HEK293 (cell line): ENCODE data around the gene ROBO1.

Experiments used
- CTCF ChIA-PET: fragments of 350-600 bp; formaldehyde crosslinking; extraction: SDS; loops from one replicate; lab custom pipeline; 2021; ENCODE audit warnings: antibody characterized with exemption; lab: Yijun Ruan, JAX
- POLR2A ChIA-PET: fragments of 300-600 bp; formaldehyde crosslinking; extraction: SDS; loops from one replicate; lab custom pipeline; 2020; ENCODE audit warnings: antibody characterized with exemption, inconsistent platforms; lab: Yijun Ruan, JAX
- H3K27ac ChIP-seq: fragments of 200-500 bp; sonication (Bioruptor generic); 2 replicates; pipeline ENCODE4 v1.5.1; 2014; ENCODE audit warnings: low read depth, low read length, control low read depth, inconsistent platforms; ENCODE audit errors: extremely low read depth
- H3K36me3 ChIP-seq, 2 experiments: fragments of 200-500 bp in 1 of 2; sonication (Bioruptor generic) in 1 of 2; 1 replicate in 1 of 2; 2 replicates in 1 of 2; pipeline ENCODE4 v1.5.1; 2014 to 2017; ENCODE audit warnings: inconsistent platforms in 2 of 2, low read length in 2 of 2; ENCODE audit not compliant: control insufficient read depth in 2 of 2, insufficient read depth in 1 of 2
- H3K4me1 ChIP-seq: fragments of 200-500 bp; sonication (Bioruptor generic); 2 replicates; pipeline ENCODE4 v1.5.1; 2014; ENCODE audit warnings: mild to moderate bottlenecking, low read length, inconsistent platforms; ENCODE audit not compliant: control insufficient read depth, insufficient read depth
- H3K4me3 ChIP-seq: 2 replicates; pipeline ENCODE4 v1.5.1; 2011; ENCODE audit warnings: low read depth, mild to moderate bottlenecking, control low read depth, low read length, moderate library complexity
- H3K9me3 ChIP-seq: fragments of 200-500 bp; sonication (Bioruptor generic); 2 replicates; pipeline ENCODE4 v1.5.1; 2014; ENCODE audit warnings: low read depth, low read length, inconsistent platforms; ENCODE audit not compliant: control insufficient read depth, insufficient read depth
- FEZF1 ChIP-seq: fragments of 450-650 bp; formaldehyde crosslinking; IDR thresholded peaks from 2 replicates; pipeline ENCODE4 v1.5.1; 2016; ENCODE audit warnings: missing biosample characterization, missing genetic modification characterization
- GLIS1 ChIP-seq: fragments of 450-650 bp; formaldehyde crosslinking; IDR thresholded peaks from 2 replicates; pipeline ENCODE4 v1.5.1; 2016; ENCODE audit warnings: missing biosample characterization, missing genetic modification characterization
- KLF9 ChIP-seq: fragments of 450-650 bp; formaldehyde crosslinking; IDR thresholded peaks from 2 replicates; pipeline ENCODE4 v1.5.1; 2016; ENCODE audit warnings: missing biosample characterization, missing genetic modification characterization, low read depth
- ZBTB1 ChIP-seq: fragments of 450-650 bp; formaldehyde crosslinking; IDR thresholded peaks from 2 replicates; pipeline ENCODE4 v1.5.1; 2016; ENCODE audit warnings: missing biosample characterization, missing genetic modification characterization
- ZBTB17 ChIP-seq: fragments of 450-650 bp; formaldehyde crosslinking; IDR thresholded peaks from 2 replicates; pipeline ENCODE4 v1.5.1; 2016; ENCODE audit warnings: missing biosample characterization, missing genetic modification characterization
- ZFP69B ChIP-seq: fragments of 450-650 bp; formaldehyde crosslinking; IDR thresholded peaks from 2 replicates; pipeline ENCODE4 v1.5.1; 2016; ENCODE audit warnings: missing biosample characterization, missing genetic modification characterization
- ZNF19 ChIP-seq: fragments of 450-650 bp; formaldehyde crosslinking; IDR thresholded peaks from 2 replicates; pipeline ENCODE4; 2016; ENCODE audit warnings: missing biosample characterization, missing genetic modification characterization, low read depth
- ZNF404 ChIP-seq: fragments of 450-650 bp; formaldehyde crosslinking; IDR thresholded peaks from 2 replicates; pipeline ENCODE4 v1.5.1; 2017; ENCODE audit warnings: missing biosample characterization, missing genetic modification characterization
- ZNF621 ChIP-seq: fragments of 450-650 bp; formaldehyde crosslinking; IDR thresholded peaks from 2 replicates; pipeline ENCODE4 v1.5.1; 2017; ENCODE audit warnings: missing biosample characterization, missing genetic modification characterization
- TF ChIP-seq, protein P1 (sequence below): fragments of 450-650 bp; formaldehyde crosslinking; IDR thresholded peaks from 2 replicates; pipeline ENCODE4 v1.5.1; 2017; ENCODE audit warnings: missing biosample characterization, missing genetic modification characterization
- TF ChIP-seq, protein P2 (sequence below): fragments of 450-650 bp; formaldehyde crosslinking; conservative IDR thresholded peaks from 2 replicates; pipeline ENCODE4 v1.5.1; 2016; ENCODE audit warnings: low read depth, missing biosample characterization, missing genetic modification characterization
- TF ChIP-seq, protein P3 (sequence below): fragments of 450-650 bp; formaldehyde crosslinking; IDR thresholded peaks from 2 replicates; pipeline ENCODE4 v1.5.1; 2016; ENCODE audit warnings: missing biosample characterization, missing genetic modification characterization, borderline replicate concordance
- TF ChIP-seq, protein P4 (sequence below): fragments of 450-650 bp; formaldehyde crosslinking; IDR thresholded peaks from 2 replicates; pipeline ENCODE4 v1.5.1; 2016; ENCODE audit warnings: missing biosample characterization, missing genetic modification characterization

The ROBO1 gene

DNA sequence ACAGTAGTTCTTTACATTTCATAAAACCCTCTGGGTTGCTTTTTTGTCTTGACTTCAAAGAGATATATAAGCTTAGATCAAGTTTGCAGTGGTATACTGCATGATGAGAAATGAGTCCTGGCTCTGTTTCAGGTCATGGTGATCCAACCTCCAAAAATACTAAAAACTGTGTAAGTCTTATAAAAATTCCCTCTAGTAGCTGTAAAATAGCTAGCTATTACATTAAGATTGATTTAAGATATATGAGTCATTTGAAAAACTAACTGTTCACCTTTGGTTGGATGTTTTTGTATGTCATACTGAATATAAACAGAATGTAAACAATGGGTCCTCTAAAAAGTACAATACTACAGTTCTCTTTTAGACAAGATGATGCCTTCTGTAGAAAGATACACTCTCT lies 879.2 kb downstream of the ROBO1 start:
- ChIA-PET CTCF (no interaction called here), POLR2A (no interaction called here)
- Histone ChIP-seq H3K9me3 (no peaks in the 10 kb centered on the region), H3K4me3 (no peak overlapping the region), H3K27ac (no peak overlapping the region), H3K36me3 (no peaks in the 10 kb centered on the region), H3K4me1 (no peaks in the 10 kb centered on the region)
- TF ChIP-seq ZNF621 (tag by site-specific recombination) (no peak), ZBTB17 (tag by site-specific recombination) (no peak), FEZF1 (tag by site-specific recombination) (0 out of 2 replicates have a peak, but pooled peaks have one; percentile 9), ZBTB1 (no peak)
- TF ChIP-seq, protein P1, sequence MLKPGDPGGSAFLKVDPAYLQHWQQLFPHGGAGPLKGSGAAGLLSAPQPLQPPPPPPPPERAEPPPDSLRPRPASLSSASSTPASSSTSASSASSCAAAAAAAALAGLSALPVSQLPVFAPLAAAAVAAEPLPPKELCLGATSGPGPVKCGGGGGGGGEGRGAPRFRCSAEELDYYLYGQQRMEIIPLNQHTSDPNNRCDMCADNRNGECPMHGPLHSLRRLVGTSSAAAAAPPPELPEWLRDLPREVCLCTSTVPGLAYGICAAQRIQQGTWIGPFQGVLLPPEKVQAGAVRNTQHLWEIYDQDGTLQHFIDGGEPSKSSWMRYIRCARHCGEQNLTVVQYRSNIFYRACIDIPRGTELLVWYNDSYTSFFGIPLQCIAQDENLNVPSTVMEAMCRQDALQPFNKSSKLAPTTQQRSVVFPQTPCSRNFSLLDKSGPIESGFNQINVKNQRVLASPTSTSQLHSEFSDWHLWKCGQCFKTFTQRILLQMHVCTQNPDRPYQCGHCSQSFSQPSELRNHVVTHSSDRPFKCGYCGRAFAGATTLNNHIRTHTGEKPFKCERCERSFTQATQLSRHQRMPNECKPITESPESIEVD (tag by site-specific recombination) = peak; percentile 67

DNA sequence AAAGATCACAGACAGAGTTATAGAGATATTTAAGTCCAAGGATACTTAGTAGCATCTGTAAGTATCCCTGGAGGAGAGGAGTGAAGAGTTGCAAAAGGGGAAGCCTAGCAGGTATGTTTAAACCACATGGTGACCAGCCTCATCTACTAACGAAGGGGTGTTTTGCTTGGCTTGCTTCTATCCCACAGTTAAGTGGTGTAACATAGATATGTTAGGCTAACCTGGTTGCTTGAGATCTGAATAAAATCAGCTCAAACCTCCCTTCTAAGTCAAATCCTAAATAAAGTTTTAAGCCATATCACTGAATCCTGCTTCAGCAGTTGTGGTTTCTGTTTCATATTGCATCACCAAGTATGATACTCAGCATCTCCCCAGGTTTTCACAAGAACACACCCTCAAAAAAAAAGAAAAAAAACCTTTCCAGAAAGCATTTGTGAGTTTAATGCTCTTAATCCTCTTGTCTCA lies 880.2 kb downstream of the ROBO1 start:
- TF ChIP-seq, protein P2, sequence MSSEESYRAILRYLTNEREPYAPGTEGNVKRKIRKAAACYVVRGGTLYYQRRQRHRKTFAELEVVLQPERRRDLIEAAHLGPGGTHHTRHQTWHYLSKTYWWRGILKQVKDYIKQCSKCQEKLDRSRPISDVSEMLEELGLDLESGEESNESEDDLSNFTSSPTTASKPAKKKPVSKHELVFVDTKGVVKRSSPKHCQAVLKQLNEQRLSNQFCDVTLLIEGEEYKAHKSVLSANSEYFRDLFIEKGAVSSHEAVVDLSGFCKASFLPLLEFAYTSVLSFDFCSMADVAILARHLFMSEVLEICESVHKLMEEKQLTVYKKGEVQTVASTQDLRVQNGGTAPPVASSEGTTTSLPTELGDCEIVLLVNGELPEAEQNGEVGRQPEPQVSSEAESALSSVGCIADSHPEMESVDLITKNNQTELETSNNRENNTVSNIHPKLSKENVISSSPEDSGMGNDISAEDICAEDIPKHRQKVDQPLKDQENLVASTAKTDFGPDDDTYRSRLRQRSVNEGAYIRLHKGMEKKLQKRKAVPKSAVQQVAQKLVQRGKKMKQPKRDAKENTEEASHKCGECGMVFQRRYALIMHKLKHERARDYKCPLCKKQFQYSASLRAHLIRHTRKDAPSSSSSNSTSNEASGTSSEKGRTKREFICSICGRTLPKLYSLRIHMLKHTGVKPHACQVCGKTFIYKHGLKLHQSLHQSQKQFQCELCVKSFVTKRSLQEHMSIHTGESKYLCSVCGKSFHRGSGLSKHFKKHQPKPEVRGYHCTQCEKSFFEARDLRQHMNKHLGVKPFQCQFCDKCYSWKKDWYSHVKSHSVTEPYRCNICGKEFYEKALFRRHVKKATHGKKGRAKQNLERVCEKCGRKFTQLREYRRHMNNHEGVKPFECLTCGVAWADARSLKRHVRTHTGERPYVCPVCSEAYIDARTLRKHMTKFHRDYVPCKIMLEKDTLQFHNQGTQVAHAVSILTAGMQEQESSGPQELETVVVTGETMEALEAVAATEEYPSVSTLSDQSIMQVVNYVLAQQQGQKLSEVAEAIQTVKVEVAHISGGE (tag by site-specific recombination) = no peak
- TF ChIP-seq, protein P3, sequence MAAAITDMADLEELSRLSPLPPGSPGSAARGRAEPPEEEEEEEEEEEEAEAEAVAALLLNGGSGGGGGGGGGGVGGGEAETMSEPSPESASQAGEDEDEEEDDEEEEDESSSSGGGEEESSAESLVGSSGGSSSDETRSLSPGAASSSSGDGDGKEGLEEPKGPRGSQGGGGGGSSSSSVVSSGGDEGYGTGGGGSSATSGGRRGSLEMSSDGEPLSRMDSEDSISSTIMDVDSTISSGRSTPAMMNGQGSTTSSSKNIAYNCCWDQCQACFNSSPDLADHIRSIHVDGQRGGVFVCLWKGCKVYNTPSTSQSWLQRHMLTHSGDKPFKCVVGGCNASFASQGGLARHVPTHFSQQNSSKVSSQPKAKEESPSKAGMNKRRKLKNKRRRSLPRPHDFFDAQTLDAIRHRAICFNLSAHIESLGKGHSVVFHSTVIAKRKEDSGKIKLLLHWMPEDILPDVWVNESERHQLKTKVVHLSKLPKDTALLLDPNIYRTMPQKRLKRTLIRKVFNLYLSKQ (tag by site-specific recombination) = no peak
- TF ChIP-seq ZFP69B (tag by site-specific recombination) = no peak
- TF ChIP-seq ZNF19 (tag by site-specific recombination) = no peak
- TF ChIP-seq, protein P4, sequence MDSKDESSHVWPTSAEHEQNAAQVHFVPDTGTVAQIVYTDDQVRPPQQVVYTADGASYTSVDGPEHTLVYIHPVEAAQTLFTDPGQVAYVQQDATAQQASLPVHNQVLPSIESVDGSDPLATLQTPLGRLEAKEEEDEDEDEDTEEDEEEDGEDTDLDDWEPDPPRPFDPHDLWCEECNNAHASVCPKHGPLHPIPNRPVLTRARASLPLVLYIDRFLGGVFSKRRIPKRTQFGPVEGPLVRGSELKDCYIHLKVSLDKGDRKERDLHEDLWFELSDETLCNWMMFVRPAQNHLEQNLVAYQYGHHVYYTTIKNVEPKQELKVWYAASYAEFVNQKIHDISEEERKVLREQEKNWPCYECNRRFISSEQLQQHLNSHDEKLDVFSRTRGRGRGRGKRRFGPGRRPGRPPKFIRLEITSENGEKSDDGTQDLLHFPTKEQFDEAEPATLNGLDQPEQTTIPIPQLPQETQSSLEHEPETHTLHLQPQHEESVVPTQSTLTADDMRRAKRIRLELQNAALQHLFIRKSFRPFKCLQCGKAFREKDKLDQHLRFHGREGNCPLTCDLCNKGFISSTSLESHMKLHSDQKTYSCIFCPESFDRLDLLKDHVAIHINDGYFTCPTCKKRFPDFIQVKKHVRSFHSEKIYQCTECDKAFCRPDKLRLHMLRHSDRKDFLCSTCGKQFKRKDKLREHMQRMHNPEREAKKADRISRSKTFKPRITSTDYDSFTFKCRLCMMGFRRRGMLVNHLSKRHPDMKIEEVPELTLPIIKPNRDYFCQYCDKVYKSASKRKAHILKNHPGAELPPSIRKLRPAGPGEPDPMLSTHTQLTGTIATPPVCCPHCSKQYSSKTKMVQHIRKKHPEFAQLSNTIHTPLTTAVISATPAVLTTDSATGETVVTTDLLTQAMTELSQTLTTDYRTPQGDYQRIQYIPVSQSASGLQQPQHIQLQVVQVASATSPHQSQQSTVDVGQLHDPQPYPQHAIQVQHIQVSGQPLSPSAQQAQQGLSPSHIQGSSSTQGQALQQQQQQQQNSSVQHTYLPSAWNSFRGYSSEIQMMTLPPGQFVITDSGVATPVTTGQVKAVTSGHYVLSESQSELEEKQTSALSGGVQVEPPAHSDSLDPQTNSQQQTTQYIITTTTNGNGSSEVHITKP (tag by site-specific recombination) = peak; percentile 45
- CTCF ChIA-PET = no interaction called here
- Histone ChIP-seq H3K4me1 (no peaks in the 10 kb centered on the region), H3K4me3 (no peak overlapping the region), H3K9me3 (no peaks in the 10 kb centered on the region), H3K36me3 (no peaks in the 10 kb centered on the region), H3K27ac (no peak overlapping the region)
- POLR2A ChIA-PET = no interaction called here

DNA sequence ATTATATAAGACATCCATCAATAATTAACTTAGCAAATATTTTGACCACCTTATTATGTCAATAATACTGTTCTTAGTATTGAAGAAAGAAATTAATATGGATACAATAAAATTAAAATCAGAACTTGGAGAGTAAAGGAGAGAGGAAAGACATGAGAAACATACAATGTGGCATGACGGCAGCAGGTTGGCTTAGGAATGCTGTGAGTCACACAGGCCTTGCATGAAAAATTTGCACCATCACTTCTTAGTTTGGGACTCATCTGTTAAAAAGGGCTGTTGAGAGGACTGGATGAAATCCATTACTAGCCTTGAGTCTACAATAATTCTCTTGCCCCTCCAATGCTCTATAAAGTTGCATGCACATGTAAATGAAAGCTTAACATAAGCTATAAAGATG lies 880.8 kb downstream of the ROBO1 start:
- Histone ChIP-seq H3K4me3 (no peak overlapping the region), H3K9me3 (no peaks in the 10 kb centered on the region), H3K27ac (no peak overlapping the region), H3K36me3 (no peaks in the 10 kb centered on the region), H3K4me1 (no peaks in the 10 kb centered on the region)
- CTCF ChIA-PET = no interaction called here
- TF ChIP-seq ZNF404 (tag by site-specific recombination) (no peak), GLIS1 (tag by site-specific recombination) (no peak), KLF9 (no peak)
- TF ChIP-seq, protein P2 (tag by site-specific recombination) = no peak
- POLR2A ChIA-PET = no interaction called here
